HG03280 (cell line): Measurements from ENCODE around the gene TBX4.

Experiments used
- ATAC-seq: cut with Tn5 transposase; IDR thresholded peaks from one replicate; pipeline ENCODE4 v1.9.1; 2021; ENCODE audit warnings: mild to moderate bottlenecking, moderate library complexity; ENCODE audit not compliant: unreplicated experiment

Gene TBX4

GRCh38 chr17:61464130-61464842 lies 12.1 kb downstream of the TBX4 start:
- ATAC-seq: no peak

- ATAC-seq: no peak
Measured at GRCh38 chr17:61464843-61465180, 12.6 kb downstream of the TBX4 start.

GRCh38 chr17:61465550-61466237 lies 13.5 kb downstream of the TBX4 start:
- ATAC-seq: no peak

- ATAC-seq: no peak
Measured at GRCh38 chr17:61466246-61466645, 14.0 kb downstream of the TBX4 start.

- no peak for ATAC-seq
Measured at GRCh38 chr17:61467416-61468262, 15.4 kb downstream of the TBX4 start.

GRCh38 chr17:61468263-61468907 lies 16.2 kb downstream of the TBX4 start:
- no peak for ATAC-seq

- ATAC-seq: no peak
Measured at GRCh38 chr17:61469474-61469873, 17.3 kb downstream of the TBX4 start.

GRCh38 chr17:61469949-61470348 lies 17.7 kb downstream of the TBX4 start:
- no peak for ATAC-seq

GRCh38 chr17:61470530-61471136 lies 18.4 kb downstream of the TBX4 start:
- no peak for ATAC-seq

GRCh38 chr17:61474235-61474927 lies 22.2 kb downstream of the TBX4 start:
- ATAC-seq: no peak

GRCh38 chr17:61474934-61475333 lies 22.7 kb downstream of the TBX4 start:
- ATAC-seq: no peak

GRCh38 chr17:61475726-61476125 lies 23.5 kb downstream of the TBX4 start:
- no peak for ATAC-seq

- ATAC-seq: no peak
Measured at GRCh38 chr17:61476476-61477203, 24.4 kb downstream of the TBX4 start.

- ATAC-seq: no peak
Measured at GRCh38 chr17:61477204-61477834, 25.1 kb downstream of the TBX4 start.

- ATAC-seq: no peak
Measured at GRCh38 chr17:61478026-61478789, 26.0 kb downstream of the TBX4 start.

GRCh38 chr17:61478790-61479492 lies 26.7 kb downstream of the TBX4 start:
- no peak for ATAC-seq

- ATAC-seq: no peak
Measured at GRCh38 chr17:61479493-61480413, 27.5 kb downstream of the TBX4 start.
